Activated CD4-positive, alpha-beta T cell treated with anti-CD3 and anti-CD28 coated beads for 1 hour (primary cell): Measurements from ENCODE around the gene HTR3B.
"Not testable (repeated sequence)": the region's sequence is repeated elsewhere in the genome, so short reads cannot be mapped to it uniquely, and the experiment has no call there.

Experiments
- DNase-seq: peaks from one replicate; pipeline ENCODE4 v3.0.0-alpha.2; 2020

Gene HTR3B

DNA sequence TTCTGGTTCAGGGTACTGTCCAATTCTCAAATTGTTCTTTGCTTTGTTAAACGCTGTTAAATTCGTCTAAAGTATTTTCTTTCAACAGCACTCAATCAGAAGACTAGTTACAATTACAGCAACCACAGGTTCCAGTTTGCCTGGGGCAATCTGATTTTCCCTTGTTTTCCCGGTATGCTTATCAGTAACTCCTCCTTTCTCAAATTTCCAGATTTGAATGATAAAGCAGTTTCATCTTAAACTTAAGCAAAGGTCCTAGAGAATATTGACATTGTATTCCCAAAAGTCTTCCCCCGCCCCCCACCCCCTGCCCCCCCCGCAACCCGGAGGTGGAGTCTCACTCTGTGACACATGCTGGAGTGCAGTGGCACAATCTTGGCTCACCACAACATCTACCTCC lies 18.7 kb upstream of the HTR3B start:
- no peak for DNase-seq

DNA sequence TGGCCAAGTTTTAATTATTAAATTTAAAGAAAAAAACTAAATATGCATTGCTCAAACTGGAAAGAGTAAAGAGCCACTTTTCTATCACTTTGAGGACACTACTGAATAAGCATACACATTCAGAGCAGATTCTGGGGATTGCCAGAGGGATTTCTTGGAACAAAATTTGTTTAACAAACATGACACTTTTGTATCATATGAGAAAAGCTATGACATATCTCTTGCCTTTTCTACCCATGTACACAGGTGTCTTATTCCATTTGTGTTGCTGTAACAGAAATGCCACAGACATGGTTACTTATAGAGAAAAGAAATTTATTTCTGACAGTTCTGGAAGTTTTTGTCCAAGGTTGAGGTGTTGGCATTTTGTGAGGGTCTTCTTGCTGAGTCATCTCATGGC lies 15.7 kb upstream of the HTR3B start:
- DNase-seq: no peak

DNA sequence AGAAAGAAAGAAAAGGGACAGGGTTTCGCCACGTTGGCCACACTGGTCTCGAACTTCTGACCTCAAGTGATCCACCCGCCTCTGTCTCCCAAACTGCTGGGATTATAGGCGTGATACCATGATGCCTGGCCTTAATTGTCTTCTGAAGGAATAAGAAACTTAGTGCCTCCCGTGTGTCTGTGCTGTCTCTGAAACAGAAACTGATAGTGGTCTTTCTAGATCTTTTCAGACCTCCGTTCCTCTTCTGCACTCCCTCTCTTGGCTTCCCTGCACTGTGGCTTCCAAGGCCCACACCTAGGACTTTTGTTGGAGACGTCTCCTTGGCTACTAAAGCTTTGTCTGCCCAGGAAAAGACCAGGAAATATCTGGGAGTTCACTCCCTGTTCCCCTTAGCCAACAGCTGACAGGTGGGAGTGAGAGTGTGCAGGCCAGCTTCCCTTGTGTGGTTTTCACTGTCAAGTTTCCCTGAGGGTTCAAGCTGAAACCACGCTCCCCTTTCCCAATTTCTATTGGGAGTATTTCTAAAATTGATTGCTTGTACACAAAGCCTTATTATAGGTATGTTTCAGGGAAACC lies 10.1 kb upstream of the HTR3B start:
- DNase-seq: no peak

DNA sequence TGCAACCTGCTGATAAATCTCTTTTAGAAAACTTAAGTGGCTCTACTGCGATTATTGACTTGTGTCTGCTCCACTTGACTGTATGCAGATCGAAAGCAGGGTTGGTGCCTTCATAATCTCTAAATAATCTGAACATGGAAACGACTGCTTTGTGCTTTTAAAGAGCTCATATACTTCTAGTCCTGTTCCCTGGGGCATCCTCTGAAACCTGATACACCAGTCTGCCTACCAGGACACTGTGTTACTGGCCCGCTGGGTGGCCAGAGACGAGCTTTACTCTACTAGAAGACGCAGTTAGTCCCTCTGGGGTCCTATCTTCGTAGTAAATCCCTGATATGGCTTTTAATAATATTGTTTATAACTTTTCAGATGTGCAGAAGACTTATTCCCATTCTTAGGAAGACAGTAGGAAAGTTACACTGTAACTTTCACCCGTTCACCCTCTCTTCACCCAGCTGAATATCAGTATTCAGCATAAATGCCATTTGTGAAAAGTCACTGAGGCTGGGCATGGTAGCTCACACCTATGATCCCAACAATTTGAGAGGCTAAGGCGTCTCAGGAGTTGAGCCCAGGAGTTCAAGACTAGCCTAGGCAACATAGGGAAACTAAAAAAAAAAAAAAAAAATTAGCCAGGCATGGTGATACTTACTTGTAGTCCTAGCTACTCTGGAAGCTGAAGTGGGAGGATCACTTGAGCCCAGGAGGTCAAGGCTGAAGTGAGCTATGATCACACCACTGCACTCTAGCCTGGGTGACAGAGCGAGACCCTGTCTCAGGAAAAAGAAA lies 9.0 kb upstream of the HTR3B start:
- no peak for DNase-seq

DNA sequence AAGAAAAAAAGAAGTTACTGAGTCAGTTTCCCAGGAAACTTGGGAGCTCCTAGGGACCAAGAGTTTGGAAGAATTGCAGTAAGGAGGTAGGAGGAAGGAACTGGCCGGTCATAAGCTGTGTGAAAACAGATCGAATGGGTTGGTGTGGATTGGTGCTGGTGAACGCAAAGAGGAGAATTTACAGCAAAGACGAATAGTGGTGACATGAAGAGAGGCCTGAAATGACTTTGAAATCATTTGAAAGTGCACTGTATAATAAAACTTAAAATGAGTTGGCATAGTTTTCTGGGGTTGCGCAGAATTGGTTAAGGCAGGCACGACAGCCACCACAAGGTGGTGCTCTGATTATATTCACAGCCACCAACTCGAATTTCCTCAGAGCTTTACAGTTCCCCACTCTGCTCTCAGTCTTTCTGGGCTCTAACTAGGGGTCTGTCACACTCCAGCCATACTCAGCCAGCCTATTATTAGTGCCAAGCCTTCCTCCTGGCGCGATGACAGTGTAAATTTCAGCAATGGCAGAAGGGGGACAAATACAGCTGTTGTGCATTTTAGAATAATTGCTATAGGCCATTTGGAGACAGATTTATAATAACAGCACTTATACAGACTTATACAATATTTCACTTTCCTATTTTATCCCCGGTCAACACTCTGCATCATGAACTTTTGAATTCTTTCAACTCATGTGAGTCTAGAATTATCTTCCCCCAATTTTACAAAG lies 8.3 kb upstream of the HTR3B start:
- DNase-seq: no peak

DNA sequence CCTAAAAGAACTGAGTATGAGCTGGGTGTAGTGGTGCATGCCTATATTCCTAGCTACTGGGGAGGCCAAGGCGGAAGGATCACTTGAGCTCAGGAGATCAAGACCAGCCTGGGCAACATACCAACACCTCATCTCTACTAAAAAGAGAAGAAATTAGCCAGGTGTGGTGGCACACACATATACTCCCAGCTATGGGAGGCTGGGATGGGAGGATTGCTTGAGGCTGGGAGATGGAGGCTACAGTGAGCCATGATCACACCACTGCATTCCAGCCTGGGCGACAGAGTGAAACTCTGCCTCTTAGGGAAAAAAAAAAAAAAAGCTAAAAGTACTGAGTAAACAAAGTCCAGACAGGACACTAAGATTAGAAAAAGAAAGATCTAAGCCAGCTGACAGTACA lies 3.5 kb upstream of the HTR3B start:
- no peak for DNase-seq

DNA sequence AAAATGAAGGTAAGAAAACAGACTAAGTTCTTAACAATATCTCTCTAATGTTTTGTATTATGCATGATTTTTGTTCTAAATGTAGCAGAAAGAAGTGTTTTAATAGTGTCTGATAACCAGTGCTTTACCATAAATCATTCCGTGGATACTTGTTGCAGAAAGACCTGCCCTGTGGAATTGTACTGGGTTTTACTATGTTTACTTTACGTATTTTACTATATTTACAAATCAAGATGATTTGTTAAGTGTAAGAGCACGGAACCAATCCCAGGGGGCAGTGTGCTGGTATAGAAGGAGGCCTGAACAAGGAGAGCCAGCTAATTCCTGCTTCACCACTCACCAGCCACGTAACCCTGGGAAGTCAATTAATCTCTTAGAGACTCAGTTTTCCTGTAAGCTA lies 1.4 kb downstream of the HTR3B start:
- DNase-seq: no peak

DNA sequence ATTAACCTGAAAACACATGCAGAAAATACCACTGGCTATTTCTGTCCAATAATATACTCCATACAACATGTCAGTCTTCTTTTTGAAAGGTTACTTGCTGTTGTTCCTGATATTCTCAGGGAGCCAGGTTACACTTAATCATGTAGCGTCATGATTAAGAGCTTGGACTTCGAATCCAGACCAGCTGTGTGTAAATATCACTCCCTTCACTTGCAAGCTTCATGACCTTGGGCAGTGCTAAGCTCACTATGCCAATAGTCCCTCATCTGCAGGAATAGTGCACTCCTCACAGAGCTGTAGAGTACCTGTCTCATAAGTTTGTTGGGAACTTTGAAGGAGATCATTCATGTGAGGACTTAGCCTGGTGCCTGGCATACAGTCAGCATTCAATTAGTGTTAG lies 1.9 kb downstream of the HTR3B start:
- DNase-seq: no peak

DNA sequence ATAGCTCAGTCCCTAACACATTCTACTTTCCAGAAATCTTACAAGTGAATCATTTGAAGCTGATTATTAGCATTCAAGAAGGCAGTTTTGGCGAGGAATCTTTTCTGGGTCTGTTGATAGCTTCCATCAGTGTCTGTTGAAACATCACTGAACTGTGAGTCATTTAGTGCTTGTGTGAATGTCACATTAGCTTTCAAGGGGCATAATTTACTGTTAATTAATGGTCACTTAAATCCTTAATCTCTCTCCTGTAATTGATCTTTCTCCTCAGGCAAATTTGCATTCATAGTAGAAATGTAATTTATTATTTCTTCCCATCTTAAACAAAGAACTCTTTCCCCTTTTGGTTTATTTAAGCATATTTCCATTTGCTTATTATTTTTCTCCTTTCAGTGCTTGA lies 2.6 kb downstream of the HTR3B start:
- no peak for DNase-seq

DNA sequence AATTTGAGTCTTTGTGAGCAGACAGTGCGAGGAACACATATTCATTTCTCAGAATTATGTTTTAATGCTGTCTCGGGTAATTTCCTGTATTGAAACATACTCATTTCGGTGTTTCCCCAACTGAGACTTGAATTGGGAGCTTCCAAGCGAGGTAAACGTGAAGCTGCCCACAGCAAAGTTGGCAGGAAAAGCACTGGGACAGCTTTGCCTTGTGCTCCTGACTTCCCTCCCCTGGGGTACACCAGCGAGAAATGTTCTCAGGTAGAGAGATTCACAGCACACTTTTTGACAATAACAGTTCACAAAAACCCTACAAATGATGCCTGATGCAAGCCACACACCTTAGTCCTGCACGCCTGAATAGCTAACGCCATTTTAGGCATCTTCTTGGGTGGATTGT lies 3.1 kb downstream of the HTR3B start:
- no peak for DNase-seq

DNA sequence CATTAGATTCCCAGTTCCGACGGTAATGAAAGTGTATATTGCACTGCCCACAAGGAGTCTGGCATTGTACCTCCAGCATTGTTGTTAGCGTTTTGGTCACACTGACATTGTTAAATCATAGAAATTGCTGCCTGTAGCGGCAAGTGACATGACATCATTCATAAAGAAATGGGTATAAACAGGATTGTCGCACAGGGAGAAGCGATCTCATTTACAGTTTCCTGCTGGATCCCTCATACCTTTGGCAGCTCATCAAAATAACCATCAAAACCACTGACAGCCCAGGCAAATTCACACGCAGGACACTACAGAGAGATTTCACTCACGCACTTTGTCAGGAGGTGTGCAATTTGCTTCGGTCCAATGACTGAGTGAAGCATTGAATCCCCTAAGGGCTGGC lies 3.5 kb downstream of the HTR3B start:
- DNase-seq: no peak

DNA sequence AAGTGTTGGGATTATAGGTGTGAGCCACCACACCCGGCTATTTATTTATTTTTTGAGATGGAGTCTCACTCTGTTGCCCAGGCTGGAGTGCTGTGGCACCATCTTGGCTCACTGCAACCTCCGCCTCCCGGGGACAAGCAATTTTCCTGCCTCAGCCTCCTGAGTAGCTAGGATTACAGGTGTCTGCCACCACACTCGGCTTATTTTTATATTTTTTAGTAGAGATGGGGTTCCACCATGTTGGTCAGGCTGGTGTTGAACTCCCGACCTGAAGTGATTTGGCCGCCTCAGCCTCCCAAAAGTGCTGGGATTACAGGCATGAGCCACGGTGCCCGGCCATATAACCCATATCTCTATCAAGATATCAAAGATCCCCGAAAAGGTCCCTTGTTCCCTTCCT lies 6.9 kb downstream of the HTR3B start:
- DNase-seq: not testable (repeated sequence)

DNA sequence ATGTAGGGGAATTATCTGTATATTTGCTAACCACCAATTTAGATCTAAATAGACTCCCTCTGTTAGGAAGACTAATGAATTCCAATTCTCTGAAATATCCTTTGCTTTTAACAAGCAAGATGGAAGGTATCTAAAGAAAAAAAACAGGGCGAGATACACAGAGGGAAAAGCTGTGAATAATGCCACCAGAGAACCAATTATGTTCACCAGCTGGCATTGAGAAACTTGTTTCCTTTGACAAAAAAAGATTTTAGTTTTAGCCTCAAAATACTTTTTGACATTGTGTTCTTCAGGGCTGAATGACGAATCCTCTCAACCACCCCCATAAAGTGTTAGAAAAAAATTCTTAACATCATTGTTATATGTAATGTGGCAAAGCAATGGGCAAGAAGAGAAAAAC lies 19.0 kb downstream of the HTR3B start:
- DNase-seq: no peak

DNA sequence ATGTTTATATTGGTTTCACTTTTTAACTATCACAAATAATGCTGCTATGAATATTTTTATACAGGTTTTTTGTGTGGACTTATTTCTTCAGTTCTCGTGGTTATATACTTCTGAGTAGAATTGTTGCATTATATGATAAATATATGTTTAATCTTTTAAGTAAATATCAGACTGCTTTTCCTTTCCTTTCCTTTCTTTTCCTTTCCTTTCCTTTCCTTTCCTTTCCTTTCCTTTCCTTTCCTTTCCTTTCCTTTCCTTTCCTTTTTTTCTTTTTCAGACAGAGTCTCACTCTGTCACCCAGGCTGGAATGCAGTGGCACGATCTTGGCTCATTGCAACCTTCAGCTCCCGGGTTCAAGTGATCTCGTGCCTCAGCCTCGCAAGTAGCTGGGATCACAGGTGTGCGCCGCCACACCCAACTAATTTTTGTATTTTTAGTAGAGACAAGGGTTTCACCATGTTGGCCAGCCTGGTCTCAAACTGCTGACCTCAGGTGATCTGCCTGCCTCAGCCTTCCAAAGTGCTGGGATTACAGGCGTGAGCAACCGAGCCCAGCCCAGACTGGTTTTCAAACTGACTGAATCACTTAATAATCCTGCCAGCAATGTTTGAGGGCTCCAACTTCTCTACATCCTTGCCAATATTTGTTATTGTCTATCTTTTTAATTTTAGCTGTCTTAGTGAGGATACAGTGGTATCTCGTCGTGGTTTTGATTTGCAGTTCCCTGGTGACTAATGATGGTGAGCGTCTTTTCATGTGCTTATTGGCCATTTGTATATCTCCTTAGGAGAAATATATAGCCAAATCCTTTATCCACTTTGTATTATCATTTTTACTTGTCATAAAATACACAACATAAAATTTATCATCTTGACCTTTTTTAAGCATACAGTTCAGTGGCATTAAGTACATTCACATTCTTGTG lies 21.9 kb downstream of the HTR3B start:
- no peak for DNase-seq

DNA sequence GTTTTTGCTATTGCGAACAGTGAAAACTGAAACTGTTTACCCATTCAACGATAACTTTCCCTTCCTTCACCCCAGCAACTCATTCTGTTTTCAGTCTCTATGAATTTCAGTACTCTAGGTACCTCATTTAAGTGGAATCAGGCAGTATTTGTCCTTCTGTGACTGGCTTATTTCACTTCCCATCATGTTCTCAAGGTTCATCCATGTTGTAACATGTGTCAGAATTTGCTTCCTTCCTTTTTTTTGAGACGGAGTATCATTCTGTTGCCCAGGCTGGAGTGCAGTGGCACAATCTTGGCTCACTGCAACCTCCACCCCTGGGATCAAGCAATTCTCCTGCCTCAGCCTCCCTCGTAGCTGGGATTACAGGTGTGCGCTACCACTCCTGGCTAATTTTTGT lies 23.7 kb downstream of the HTR3B start:
- DNase-seq: no peak

DNA sequence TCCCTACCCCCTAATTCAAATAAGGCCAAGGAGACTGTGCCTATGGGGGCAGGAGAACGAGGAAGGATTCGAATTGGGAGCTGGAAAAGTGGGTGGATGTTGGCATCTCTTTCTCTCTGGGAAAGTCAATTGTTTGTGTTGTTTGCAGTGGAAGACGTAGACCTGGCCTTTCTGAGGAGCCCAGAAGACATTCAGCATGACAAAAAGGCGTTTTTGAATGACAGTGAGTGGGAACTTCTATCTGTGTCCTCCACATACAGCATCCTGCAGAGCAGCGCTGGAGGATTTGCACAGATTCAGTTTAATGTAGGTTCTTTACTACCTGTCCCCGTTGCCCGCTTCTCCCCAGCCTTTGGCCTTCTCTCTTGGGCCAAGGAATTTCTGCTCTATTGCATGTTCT lies 28.2 kb downstream of the HTR3B start:
- no peak for DNase-seq

DNA sequence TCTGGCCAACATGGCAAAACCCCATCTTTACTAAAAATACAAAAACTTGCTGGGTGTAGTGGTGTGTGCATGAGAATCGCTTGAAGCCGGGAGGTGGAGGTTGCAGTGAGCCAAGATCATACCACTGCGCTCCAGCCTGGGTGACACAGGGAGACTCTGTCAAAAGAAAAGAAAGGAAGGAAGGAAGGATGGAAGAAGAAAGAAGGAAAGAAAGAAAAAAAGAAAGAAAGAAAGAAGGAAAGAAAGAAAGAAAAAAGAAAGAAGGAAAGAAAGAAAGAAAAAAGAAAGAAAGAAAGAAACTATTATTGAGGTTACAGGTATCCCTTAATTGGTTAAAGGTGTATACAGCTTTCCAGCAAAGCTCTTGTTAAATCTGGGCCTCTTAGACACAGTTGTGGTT lies 29.6 kb downstream of the HTR3B start:
- not testable (repeated sequence) for DNase-seq

DNA sequence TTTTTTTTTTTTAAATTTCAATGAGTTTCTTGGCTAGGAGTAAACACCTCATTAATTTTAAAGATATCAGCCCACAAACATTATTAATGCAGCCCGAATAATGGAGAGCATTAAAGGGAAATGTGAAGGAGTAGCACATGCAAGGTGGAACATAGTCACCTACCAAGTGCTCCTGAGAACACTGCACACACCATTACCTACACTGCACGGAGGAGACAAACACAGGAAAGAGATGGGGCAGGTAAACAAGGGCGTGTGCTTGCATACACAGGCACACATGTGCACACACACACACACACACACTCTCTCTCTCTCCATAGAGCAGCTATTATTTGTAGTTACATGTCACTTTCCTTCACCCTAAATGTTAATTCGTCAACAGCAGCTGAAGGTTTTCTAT lies 30.2 kb downstream of the HTR3B start:
- no peak for DNase-seq

DNA sequence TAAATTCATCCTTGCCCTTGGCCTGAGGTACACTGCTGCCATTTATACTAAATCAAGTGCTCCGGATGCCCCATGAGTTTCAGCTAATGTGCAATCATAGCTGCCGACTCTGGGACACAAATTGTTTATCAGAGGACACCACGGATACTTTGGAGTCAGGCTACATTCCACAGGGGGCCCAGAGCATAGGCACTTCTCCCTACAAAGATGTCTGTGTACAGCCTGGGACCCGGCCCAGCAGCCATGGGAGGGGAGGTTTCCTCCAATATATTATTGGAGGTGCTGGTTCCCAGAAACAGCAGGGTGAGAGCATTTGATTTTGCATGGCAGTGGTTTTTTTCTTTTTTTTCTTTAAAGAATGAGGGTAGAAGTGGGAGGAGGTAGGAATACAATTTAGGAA lies 31.3 kb downstream of the HTR3B start:
- DNase-seq: no peak

DNA sequence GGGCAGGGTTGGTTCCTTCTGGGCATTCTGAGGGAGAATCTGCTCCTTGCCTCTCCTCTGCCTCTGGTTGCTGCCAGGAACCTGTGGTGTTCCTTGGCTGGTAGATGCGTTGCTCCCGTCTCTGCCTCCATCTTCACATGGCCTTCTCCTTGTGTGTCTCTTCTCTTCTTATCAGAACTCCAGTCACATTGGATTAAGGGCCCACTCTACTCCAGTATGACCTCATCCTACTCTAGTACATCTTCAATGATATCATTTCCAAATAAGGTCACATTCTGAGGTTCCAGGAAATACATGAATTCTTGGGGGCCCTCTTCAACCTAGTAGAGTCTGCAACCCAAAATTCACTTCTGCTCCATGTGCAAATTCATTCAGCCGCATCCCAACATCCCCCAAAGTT lies 33.3 kb downstream of the HTR3B start:
- DNase-seq: no peak

DNA sequence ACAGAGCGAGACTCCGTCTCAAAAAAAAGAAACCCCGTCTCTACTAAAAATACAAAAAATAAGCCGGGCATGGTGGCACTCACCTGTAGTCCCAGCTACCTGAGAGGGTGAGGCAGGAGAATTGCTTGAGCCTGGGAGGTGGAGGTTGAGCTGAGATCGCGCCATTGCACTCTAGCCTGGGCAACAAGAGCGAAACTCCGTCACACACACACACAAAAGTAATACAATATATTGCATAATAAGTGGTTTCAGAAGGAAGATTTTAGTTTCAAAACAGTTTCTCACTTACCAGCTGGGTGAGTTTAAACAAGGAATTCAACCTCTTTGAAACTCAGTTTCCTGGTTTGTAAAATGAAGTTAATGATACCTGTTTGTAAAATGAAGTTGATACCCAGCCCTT lies 37.7 kb downstream of the HTR3B start:
- DNase-seq: no peak

DNA sequence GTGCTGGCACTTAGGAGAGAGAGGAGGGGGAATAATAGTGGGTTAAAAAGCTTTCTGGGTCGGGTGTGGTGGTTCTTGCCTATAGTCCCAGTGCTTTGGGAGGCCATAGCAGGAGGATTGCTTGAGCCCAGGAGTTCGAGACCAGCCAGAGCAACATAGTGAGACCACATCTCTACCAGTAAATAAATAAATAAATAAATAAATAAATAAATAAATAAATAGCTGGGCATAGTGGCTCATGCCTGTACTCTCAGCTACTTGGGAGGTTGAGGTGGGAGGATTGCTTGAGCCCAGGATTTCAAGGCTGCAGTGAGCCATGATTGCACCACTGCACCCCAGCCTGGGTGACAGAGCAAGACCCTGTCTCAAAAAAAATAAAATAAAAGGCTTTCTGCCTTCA lies 41.6 kb downstream of the HTR3B start:
- not testable (repeated sequence) for DNase-seq

DNA sequence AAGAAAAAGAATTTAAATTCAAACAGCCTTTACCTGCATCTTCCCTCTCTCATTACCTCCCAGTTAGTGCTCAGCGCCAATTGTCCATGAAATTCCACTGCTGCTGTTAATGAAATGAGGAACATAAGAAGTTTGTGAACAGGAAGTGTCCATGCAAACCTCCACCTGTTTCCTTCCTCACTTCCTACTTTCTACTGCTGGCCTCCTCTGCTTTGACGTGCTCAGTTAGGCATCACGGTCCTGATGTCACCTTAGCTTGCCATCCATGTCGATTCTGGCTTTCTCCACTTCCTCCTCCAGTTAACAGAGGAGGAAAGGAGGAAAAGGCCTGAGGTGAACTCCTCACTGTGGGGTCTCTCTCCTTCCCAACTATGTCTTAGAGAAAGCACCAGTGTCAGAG lies 43.4 kb downstream of the HTR3B start:
- no peak for DNase-seq
